Hepatocyte (in vitro differentiated cells): ENCODE measurements around the gene VIL1. TPM values are rescaled to one million over a fixed set of nuclear protein-coding genes. Genes with fewer than 3 reads are reported as not detected.

Experiments
- DNase-seq: peaks from one replicate; pipeline ENCODE4 v3.0.0-alpha.2; 2016; ENCODE audit warnings: low spot score
- H2AFZ ChIP-seq: fragments of 200-600 bp; sonication (generic); 2 replicates; pipeline ENCODE4 v1.6.0; 2016; ENCODE audit warnings: antibody characterized with exemption, mild to moderate bottlenecking
- H3K27ac ChIP-seq: fragments of 200-600 bp; sonication (generic); 2 replicates; pipeline ENCODE4 v1.5.1; 2016; ENCODE audit warnings: mild to moderate bottlenecking
- H3K27me3 ChIP-seq: fragments of 200-600 bp; sonication (generic); 2 replicates; pipeline ENCODE4 v1.6.1; 2016
- H3K36me3 ChIP-seq: fragments of 200-600 bp; sonication (generic); replicated peaks from 2 replicates; pipeline ENCODE4 v1.5.1; 2016; ENCODE audit warnings: low read depth; ENCODE audit not compliant: insufficient read depth
- H3K4me1 ChIP-seq: fragments of 200-600 bp; sonication (generic); 2 replicates; pipeline ENCODE4 v1.5.1; 2016; ENCODE audit warnings: mild to moderate bottlenecking, moderate library complexity; ENCODE audit not compliant: insufficient read depth
- H3K4me2 ChIP-seq: fragments of 200-600 bp; sonication (generic); 2 replicates; pipeline ENCODE4 v1.6.0; 2016
- H3K4me3 ChIP-seq: fragments of 200-600 bp; sonication (generic); 2 replicates; pipeline ENCODE4 v1.5.1; 2016; ENCODE audit warnings: mild to moderate bottlenecking
- H3K79me2 ChIP-seq: fragments of 200-600 bp; sonication (generic); 2 replicates; pipeline ENCODE4 v1.6.0; 2017; ENCODE audit warnings: mild to moderate bottlenecking
- H3K9me2 ChIP-seq: fragments of 200-600 bp; sonication (generic); replicated peaks from 2 replicates; pipeline ENCODE4 v1.6.0; 2017; ENCODE audit warnings: mild to moderate bottlenecking; ENCODE audit not compliant: insufficient read depth
- H3K9me3 ChIP-seq: fragments of 200-600 bp; sonication (generic); 2 replicates; pipeline ENCODE4 v1.5.1; 2016; ENCODE audit warnings: low read depth, mild to moderate bottlenecking
- H4K20me1 ChIP-seq: fragments of 200-600 bp; sonication (generic); 2 replicates; pipeline ENCODE4 v1.6.0; 2016; ENCODE audit warnings: mild to moderate bottlenecking; ENCODE audit not compliant: insufficient read depth, poor library complexity, severe bottlenecking
- EZH2 ChIP-seq: fragments of 200-600 bp; sonication (generic); IDR thresholded peaks from 2 replicates; pipeline ENCODE4 v1.6.1; 2016; ENCODE audit warnings: antibody characterized with exemption, mild to moderate bottlenecking, borderline replicate concordance
- EZH2phosphoT487 ChIP-seq: fragments of 200-600 bp; sonication (generic); IDR thresholded peaks from one replicate; pipeline ENCODE4 v1.6.1; 2018; ENCODE audit warnings: antibody characterized with exemption, mild to moderate bottlenecking, low read depth, moderate library complexity; ENCODE audit not compliant: unreplicated experiment, severe bottlenecking
- WGBS: methylation state at CpG from one replicate; pipeline ENCODE4 v1.1.6; 2016; ENCODE audit warnings: low lambda C conversion rate; ENCODE audit errors: missing lambda C conversion rate; 5-methylcytosine and 5-hydroxymethylcytosine counted together
- polyA plus RNA-seq: library from polyadenylated mRNA; unstranded; fragments of >200 nt; fragmentation: Nextera tagmentation; extraction: Ambion mirVana; gene quantifications from 2 replicates; pipeline ENCODE4 v1.2.1, GENCODE V29; 2016
- total RNA-seq: library from RNA; depleted of rRNA; stranded (reverse); fragments of >200 nt; gene quantifications from 2 replicates; pipeline ENCODE4 v1.2.3, GENCODE V29; 2014
- TF ChIP-seq, protein P1 (sequence below): fragments of 200-600 bp; sonication (generic); IDR thresholded peaks from 2 replicates; pipeline ENCODE4 v1.5.1; 2016; ENCODE audit warnings: antibody characterized with exemption, mild to moderate bottlenecking; ENCODE audit not compliant: poor library complexity

Gene VIL1
- total and polyA plus RNA-seq, 2 experiments from 2014 or later = 160 to 261 TPM

DNA sequence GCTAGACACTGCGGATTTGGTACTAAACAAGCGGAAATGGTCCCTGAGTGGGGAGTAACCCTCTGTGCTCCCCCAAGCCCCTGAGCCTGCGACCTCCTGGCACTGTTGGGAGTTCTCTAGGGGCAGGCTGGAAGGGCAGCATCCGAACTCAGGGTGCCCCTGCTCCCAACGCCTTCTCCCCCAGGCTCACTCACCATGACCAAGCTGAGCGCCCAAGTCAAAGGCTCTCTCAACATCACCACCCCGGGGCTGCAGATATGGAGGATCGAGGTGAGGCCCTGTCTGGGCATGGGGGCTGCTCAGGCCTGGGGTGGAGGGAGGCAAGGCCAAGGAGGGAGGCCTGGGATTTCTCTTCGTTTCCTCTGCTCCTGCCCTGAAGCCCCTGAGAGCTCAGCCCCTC lies 4.7 kb downstream of the VIL1 start:
- Histone ChIP-seq H3K79me2 (peaks cover 33% of the 10 kb centered on the region), H2AFZ (no peak overlapping the region), H3K27ac (no peak overlapping the region), H3K4me2 (no peak overlapping the region), H3K36me3 (no peaks in the 10 kb centered on the region), H3K9me2 (no peaks in the 10 kb centered on the region), H4K20me1 (peaks cover 9% of the 10 kb centered on the region), H3K4me1 (peaks cover 12% of the 10 kb centered on the region), H3K9me3 (no peaks in the 10 kb centered on the region), H3K4me3 (no peak overlapping the region), H3K27me3 (no peaks in the 10 kb centered on the region)
- WGBS = 91% methylated on average over 9 of the region's 9 CpGs
- no peak for DNase-seq
- TF ChIP-seq EZH2 (no peak), EZH2phosphoT487 (no peak)
- TF ChIP-seq, protein P1, sequence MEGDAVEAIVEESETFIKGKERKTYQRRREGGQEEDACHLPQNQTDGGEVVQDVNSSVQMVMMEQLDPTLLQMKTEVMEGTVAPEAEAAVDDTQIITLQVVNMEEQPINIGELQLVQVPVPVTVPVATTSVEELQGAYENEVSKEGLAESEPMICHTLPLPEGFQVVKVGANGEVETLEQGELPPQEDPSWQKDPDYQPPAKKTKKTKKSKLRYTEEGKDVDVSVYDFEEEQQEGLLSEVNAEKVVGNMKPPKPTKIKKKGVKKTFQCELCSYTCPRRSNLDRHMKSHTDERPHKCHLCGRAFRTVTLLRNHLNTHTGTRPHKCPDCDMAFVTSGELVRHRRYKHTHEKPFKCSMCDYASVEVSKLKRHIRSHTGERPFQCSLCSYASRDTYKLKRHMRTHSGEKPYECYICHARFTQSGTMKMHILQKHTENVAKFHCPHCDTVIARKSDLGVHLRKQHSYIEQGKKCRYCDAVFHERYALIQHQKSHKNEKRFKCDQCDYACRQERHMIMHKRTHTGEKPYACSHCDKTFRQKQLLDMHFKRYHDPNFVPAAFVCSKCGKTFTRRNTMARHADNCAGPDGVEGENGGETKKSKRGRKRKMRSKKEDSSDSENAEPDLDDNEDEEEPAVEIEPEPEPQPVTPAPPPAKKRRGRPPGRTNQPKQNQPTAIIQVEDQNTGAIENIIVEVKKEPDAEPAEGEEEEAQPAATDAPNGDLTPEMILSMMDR = no peak

DNA sequence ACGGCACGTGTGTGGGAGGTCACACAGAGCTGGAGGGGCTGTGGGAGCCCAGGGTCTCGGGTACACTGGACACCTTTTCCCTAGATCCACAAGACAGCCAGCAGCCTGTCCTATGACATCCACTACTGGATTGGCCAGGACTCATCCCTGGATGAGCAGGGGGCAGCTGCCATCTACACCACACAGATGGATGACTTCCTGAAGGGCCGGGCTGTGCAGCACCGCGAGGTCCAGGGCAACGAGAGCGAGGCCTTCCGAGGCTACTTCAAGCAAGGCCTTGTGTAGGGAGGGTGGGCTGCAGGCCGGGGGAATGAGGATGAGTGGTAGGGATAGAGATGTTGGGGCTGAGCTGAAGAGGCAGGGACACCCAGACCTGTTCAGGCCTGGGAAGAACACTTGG lies 6.6 kb downstream of the VIL1 start:
- Histone ChIP-seq H3K4me2 (no peak overlapping the region), H2AFZ (no peak overlapping the region), H3K9me2 (no peaks in the 10 kb centered on the region), H3K27me3 (no peaks in the 10 kb centered on the region), H3K27ac (no peak overlapping the region), H3K79me2 (peaks cover 18% of the 10 kb centered on the region), H3K4me3 (no peak overlapping the region), H3K9me3 (no peaks in the 10 kb centered on the region), H4K20me1 (peaks cover 9% of the 10 kb centered on the region), H3K4me1 (peaks cover 12% of the 10 kb centered on the region), H3K36me3 (no peaks in the 10 kb centered on the region)
- TF ChIP-seq EZH2 (no peak), EZH2phosphoT487 (no peak)
- TF ChIP-seq, protein P1 = no peak
- no peak for DNase-seq
- 95% methylated on average over 10 of the region's 10 CpGs for WGBS

DNA sequence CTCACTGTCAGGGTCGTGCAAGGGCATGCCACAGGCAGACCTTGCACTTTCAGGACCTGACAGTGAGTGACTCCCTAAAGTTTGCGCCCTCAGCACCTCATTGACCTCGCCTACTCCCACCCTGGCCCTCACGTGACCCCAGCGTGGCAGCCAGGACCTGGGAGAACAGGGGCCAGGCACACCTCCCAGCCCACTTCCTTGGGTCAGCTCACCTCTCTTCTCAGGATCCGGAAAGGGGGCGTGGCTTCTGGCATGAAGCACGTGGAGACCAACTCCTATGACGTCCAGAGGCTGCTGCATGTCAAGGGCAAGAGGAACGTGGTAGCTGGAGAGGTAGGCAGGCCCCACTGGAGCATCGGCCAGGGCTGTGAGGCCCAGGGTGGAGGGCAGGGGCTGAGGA lies 8.8 kb downstream of the VIL1 start:
- no peaks in the 10 kb centered on the region for H3K4me1 ChIP-seq
- no peaks in the 10 kb centered on the region for H3K36me3 ChIP-seq
- H3K9me3 ChIP-seq = no peaks in the 10 kb centered on the region
- WGBS = 79% methylated on average over 11 of the region's 11 CpGs
- no peak overlapping the region for H3K4me2 ChIP-seq
- no peak overlapping the region for H2AFZ ChIP-seq
- no peaks in the 10 kb centered on the region for H3K79me2 ChIP-seq
- no peak overlapping the region for H3K27ac ChIP-seq
- TF ChIP-seq, protein P1 = no peak
- TF ChIP-seq EZH2phosphoT487 (no peak), EZH2 (no peak)
- H3K27me3 ChIP-seq = no peaks in the 10 kb centered on the region
- peaks cover 6% of the 10 kb centered on the region for H4K20me1 ChIP-seq
- DNase-seq = no peak
- no peak overlapping the region for H3K4me3 ChIP-seq
- H3K9me2 ChIP-seq = no peaks in the 10 kb centered on the region
